Lung microvascular endothelial cell (primary cell): ENCODE data around the gene POLR2L. TPM values are rescaled to one million over a fixed set of nuclear protein-coding genes. Genes with fewer than 3 reads are reported as not detected.
A peak's percentile ranks its signal among the peaks of the same experiment; 100 is the strongest.

ENCODE experiments used
- DNase-seq, 2 donors: peaks; one replicate each; pipeline versions ENCODE4 v3.0.0 to v3.0.0-alpha.2; 2010; ENCODE audit warnings: low read depth in 2 of 2
- total RNA-seq: library from RNA; depleted of rRNA; stranded (reverse); fragments of >200 nt; gene quantifications from 2 replicates; pipeline ENCODE4 v1.2.1, GENCODE V29; 2014

Gene POLR2L
- total RNA-seq, 1 donor from 2014 or later, result 284 TPM

GRCh38 chr11:827146-827896, 15.0 kb downstream of the POLR2L start:
- no peak for DNase-seq

GRCh38 chr11:826836-827145, 15.5 kb downstream of the POLR2L start:
- DNase-seq, result no peak

GRCh38 chr11:826227-826621, 16.1 kb downstream of the POLR2L start:
- DNase-seq, result no peak

GRCh38 chr11:825366-826226, 16.7 kb downstream of the POLR2L start:
- no peak for DNase-seq

- DNase-seq, result no peak
Measured at GRCh38 chr11:824942-825341, 17.4 kb downstream of the POLR2L start.

- DNase-seq, result no peak
Measured at GRCh38 chr11:824292-824880, 17.9 kb downstream of the POLR2L start.

GRCh38 chr11:823441-824291, 18.7 kb downstream of the POLR2L start:
- DNase-seq, result no peak

- DNase-seq, result no peak
Measured at GRCh38 chr11:821512-822371, 20.6 kb downstream of the POLR2L start.

GRCh38 chr11:820655-821511, 21.4 kb downstream of the POLR2L start:
- peak in 1 of 2 donors; percentile 64 for DNase-seq

- peak; percentile 77 to 92 for DNase-seq
Measured at GRCh38 chr11:819943-820649, 22.2 kb downstream of the POLR2L start.

GRCh38 chr11:819129-819931, 23.0 kb downstream of the POLR2L start:
- DNase-seq, result peak; percentile 89 to 93

- no peak for DNase-seq
Measured at GRCh38 chr11:818396-819128, 23.8 kb downstream of the POLR2L start, which contains the start of gene PNPLA2. Gene PNPLA2 (plus strand): TSS chr11:818914. CDS start chr11:819719, 805 bp downstream.

GRCh38 chr11:816433-816779, 25.9 kb downstream of the POLR2L start:
- no peak for DNase-seq

GRCh38 chr11:815675-816432, 26.5 kb downstream of the POLR2L start:
- no peak for DNase-seq

- DNase-seq, result no peak
Measured at GRCh38 chr11:813456-814096, 28.8 kb downstream of the POLR2L start.

GRCh38 chr11:813072-813455, 29.3 kb downstream of the POLR2L start:
- no peak for DNase-seq
